H1 (cell line): Measurements from ENCODE around the gene AHDC1.

Experiments used
- JUND ChIP-seq: IDR thresholded peaks from 2 replicates; pipeline ENCODE4 v1.6.1; 2011; ENCODE audit warnings: mild to moderate bottlenecking, improper control_type of control experiment, low read length
- POLR2AphosphoS5 ChIP-seq: IDR thresholded peaks from 2 replicates; pipeline ENCODE4 v1.6.1; 2011; ENCODE audit warnings: low read depth, low read length
- SIN3A ChIP-seq, 2 experiments: IDR thresholded peaks in 1 of 2; conservative IDR thresholded peaks in 1 of 2; 2 replicates each; pipeline ENCODE4 v1.6.1; 2011 to 2012; ENCODE audit warnings: low read length in 2 of 2, improper control_type of control experiment in 1 of 2, low read depth in 1 of 2, mild to moderate bottlenecking in 1 of 2
- TF ChIP-seq, protein P1 (sequence below), 3 experiments: IDR thresholded peaks; 1 replicate in 2 of 3; 2 replicates in 1 of 3; pipeline versions ENCODE4 v1.5.1 to v1.6.1; 2011; ENCODE audit warnings: low read length in 3 of 3, mild to moderate bottlenecking in 3 of 3, inconsistent platforms in 2 of 3, low read depth in 1 of 3, moderate library complexity in 1 of 3; ENCODE audit not compliant: insufficient read depth in 1 of 3; ENCODE audit errors: control extremely low read depth in 1 of 3

DNA sequence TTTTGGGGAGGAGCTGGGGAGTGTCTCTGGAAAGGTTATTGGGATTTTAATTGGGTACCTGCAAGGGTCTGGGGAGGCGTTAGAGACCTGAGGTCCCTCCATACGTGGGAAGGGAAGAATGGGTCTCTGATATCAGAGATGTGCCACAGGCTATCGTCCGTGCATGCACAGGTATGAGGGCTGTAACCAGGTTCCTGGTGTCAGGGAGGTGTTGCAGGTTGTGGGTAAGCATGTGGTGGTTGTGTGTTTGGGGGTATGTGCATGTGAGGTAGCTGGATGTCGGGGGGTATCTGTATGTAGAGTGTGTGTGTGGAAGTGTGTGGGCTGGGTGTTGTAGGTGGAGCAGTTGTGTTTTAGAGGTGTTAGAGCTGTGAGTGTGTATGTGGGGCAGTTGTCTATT, 8.3 kb downstream of the AHDC1 start:
- TF ChIP-seq SIN3A (conservative IDR thresholded peaks at IDR 0.05 in 1 of 2, IDR thresholded peaks at IDR 0.05 in 1 of 2; ENCODE audit: low read depth in 1 of 2, low read length in 2 of 2), result no peak
- TF ChIP-seq JUND, result no peak
- TF ChIP-seq POLR2AphosphoS5, result no peak
- TF ChIP-seq, protein P1, sequence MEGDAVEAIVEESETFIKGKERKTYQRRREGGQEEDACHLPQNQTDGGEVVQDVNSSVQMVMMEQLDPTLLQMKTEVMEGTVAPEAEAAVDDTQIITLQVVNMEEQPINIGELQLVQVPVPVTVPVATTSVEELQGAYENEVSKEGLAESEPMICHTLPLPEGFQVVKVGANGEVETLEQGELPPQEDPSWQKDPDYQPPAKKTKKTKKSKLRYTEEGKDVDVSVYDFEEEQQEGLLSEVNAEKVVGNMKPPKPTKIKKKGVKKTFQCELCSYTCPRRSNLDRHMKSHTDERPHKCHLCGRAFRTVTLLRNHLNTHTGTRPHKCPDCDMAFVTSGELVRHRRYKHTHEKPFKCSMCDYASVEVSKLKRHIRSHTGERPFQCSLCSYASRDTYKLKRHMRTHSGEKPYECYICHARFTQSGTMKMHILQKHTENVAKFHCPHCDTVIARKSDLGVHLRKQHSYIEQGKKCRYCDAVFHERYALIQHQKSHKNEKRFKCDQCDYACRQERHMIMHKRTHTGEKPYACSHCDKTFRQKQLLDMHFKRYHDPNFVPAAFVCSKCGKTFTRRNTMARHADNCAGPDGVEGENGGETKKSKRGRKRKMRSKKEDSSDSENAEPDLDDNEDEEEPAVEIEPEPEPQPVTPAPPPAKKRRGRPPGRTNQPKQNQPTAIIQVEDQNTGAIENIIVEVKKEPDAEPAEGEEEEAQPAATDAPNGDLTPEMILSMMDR (IDR thresholded peaks at IDR 0.05; ENCODE audit: control extremely low read depth in 1 of 3, insufficient read depth in 1 of 3, low read depth in 1 of 3, low read length in 3 of 3), result no peak
